CD4-positive, alpha-beta T cell (primary cell): Measurements from ENCODE around the gene STIM2. TPM values are rescaled to one million over a fixed set of nuclear protein-coding genes. Genes with fewer than 3 reads are reported as not detected.
"Not testable (repeated sequence)": the region's sequence is repeated elsewhere in the genome, so short reads cannot be mapped to it uniquely, and the experiment has no call there.

ENCODE experiments used
- ATAC-seq: fragments of 200-7000 bp; cut with Tn5 transposase; one replicate; pipeline ENCODE4 v1.10.0; 2022; ENCODE audit warnings: mild to moderate bottlenecking; ENCODE audit not compliant: poor library complexity
- CTCF ChIA-PET: fragments of 350-600 bp; sonication (Branson Sonifier 250); formaldehyde crosslinking; loops from one replicate; lab custom pipeline; 2021; ENCODE audit warnings: antibody characterized with exemption, inconsistent platforms; lab: Charles Lee
- POLR2A ChIA-PET: fragments of 350-600 bp; sonication (Branson Sonifier 250); formaldehyde crosslinking; loops from one replicate; lab custom pipeline; 2021; ENCODE audit warnings: antibody characterized with exemption, inconsistent platforms; lab: Charles Lee
- DNase-seq, 14 experiments: peaks; one replicate each; pipeline ENCODE4 v3.0.0-alpha.2; 2013 to 2020; ENCODE audit warnings: mixed read lengths in 2 of 14
- H3K27ac ChIP-seq, 2 donors: one replicate each; pipeline versions ENCODE4 v1.5.1 to v1.7.0; 2013; ENCODE audit warnings: low read length in 2 of 2, low read depth in 1 of 2, mild to moderate bottlenecking in 1 of 2
- H3K27me3 ChIP-seq, 2 experiments: 1 replicate in 1 of 2; 2 replicates in 1 of 2; pipeline versions ENCODE4 v1.6.1 to v1.7.0; 2013; ENCODE audit warnings: low read length in 2 of 2, control low read depth in 1 of 2, mild to moderate bottlenecking in 1 of 2, moderate library complexity in 1 of 2; ENCODE audit not compliant: insufficient read depth in 2 of 2, control insufficient read depth in 1 of 2
- H3K36me3 ChIP-seq: one replicate; pipeline ENCODE4 v1.6.1; 2013; ENCODE audit warnings: low read length, control low read depth; ENCODE audit not compliant: insufficient read depth
- H3K4me1 ChIP-seq: one replicate; pipeline ENCODE4 v1.6.1; 2013; ENCODE audit warnings: low read length, control low read depth; ENCODE audit not compliant: insufficient read depth
- H3K4me3 ChIP-seq: one replicate; pipeline ENCODE4 v1.5.1; 2013; ENCODE audit warnings: mild to moderate bottlenecking, low read length, moderate library complexity
- H3K9me3 ChIP-seq, 2 experiments: 1 replicate in 1 of 2; 2 replicates in 1 of 2; pipeline versions ENCODE4 v1.6.1 to v1.7.0; 2013; ENCODE audit warnings: low read length in 2 of 2, mild to moderate bottlenecking in 2 of 2, control low read depth in 1 of 2, moderate library complexity in 1 of 2; ENCODE audit not compliant: control insufficient read depth in 1 of 2, insufficient read depth in 1 of 2
- H3K27ac Mint-ChIP-seq: one replicate; pipeline ENCODE4 v1.8.0; 2020; ENCODE audit warnings: mixed read lengths
- H3K27me3 Mint-ChIP-seq: one replicate; pipeline ENCODE4 v1.8.0; 2021; ENCODE audit warnings: mixed read lengths
- H3K36me3 Mint-ChIP-seq: one replicate; pipeline ENCODE4 v1.8.0; 2021; ENCODE audit warnings: low read depth, mixed read lengths
- H3K4me1 Mint-ChIP-seq: one replicate; pipeline ENCODE4 v1.8.0; 2021; ENCODE audit warnings: low read depth, mixed read lengths
- H3K4me3 Mint-ChIP-seq: one replicate; pipeline ENCODE4 v1.8.0; 2020; ENCODE audit warnings: mild to moderate bottlenecking, mixed read lengths
- H3K9me3 Mint-ChIP-seq: one replicate; pipeline ENCODE4 v1.8.0; 2020; ENCODE audit warnings: mixed read lengths
- CTCF ChIP-seq: fragments of 200-600 bp; IDR thresholded peaks from one replicate; pipeline ENCODE4 v1.8.0; 2022; ENCODE audit warnings: antibody characterized with exemption, mild to moderate bottlenecking
- intact Hi-C, 2 experiments: fragments of 100-400 bp; cut with DNase I in 1 of 2; cut with micrococcal nuclease in 1 of 2; formaldehyde crosslinking; loops; one replicate each; pipeline versions ENCODE4 v1.15.1 to v1.9.0; 2023 to 2025; cut with DNase I, micrococcal nuclease
- total RNA-seq, 174 experiments: library from RNA in 2 of 174; stranded (reverse) in 2 of 174; gene quantifications; one replicate each; pipeline ENCODE4 v1.2.3 and lab custom pipeline; 2021 to 2026

Gene STIM2
- total RNA-seq, 2 experiments from 2014 or later: 53.7 to 54.9 TPM

DNA sequence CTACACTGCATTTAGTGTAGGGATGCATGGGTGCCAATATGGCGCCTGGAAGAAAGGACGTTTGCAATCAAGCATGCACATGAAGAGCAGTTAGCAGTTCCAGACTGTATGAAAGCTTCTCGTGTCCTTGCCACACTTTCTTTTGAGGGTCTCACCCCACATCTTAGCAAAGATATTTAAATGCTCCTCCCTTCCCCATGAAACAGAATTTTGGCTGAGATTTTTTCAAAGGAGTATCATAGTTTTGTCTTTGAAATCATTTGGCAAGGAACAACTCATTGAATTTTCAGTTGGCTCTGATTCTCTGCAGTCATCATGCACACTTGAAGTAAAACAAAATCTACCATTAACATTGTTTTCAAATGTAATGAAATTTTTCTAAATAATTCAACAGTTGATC lies 39.6 kb upstream of the STIM2 start:
- no peak for TF ChIP-seq CTCF
- H3K9me3 ChIP-seq: peaks cover 7 to 11% of the 10 kb centered on the region in 2 experiments
- no peak for ATAC-seq
- Mint-ChIP-seq H3K4me3 (no peak overlapping the region), H3K27ac (no peak overlapping the region), H3K4me1 (peaks cover 15% of the 10 kb centered on the region), H3K36me3 (peaks cover 5% of the 10 kb centered on the region), H3K27me3 (no peaks in the 10 kb centered on the region), H3K9me3 (peaks cover 10% of the 10 kb centered on the region)
- H3K27me3 ChIP-seq: no peaks in the 10 kb centered on the region
- no peak overlapping the region for H3K4me3 ChIP-seq
- DNase-seq: no peak
- no peak overlapping the region for H3K27ac ChIP-seq
- POLR2A ChIA-PET: no interaction called here
- intact Hi-C loops: no loop called here
- H3K4me1 ChIP-seq: peaks cover 17% of the 10 kb centered on the region
- CTCF ChIA-PET: no interaction called here
- H3K36me3 ChIP-seq: no peaks in the 10 kb centered on the region

GRCh38 chr4:26821677-26822503 lies 38.8 kb upstream of the STIM2 start:
- H3K27me3 Mint-ChIP-seq: no peaks in the 10 kb centered on the region
- H3K36me3 Mint-ChIP-seq: peaks cover 5% of the 10 kb centered on the region
- H3K4me1 ChIP-seq: peaks cover 17% of the 10 kb centered on the region
- H3K4me1 Mint-ChIP-seq: peaks cover 15% of the 10 kb centered on the region
- ChIA-PET POLR2A (interaction anchor here (0.6 to 1.4 kb wide), 3 partner anchors 8 to 38 kb away, joined by 3 to 4 read pairs (median 3); no protein-coding TSS in a partner anchor), CTCF (no interaction called here)
- H3K9me3 ChIP-seq: peaks cover 7 to 11% of the 10 kb centered on the region in 2 experiments
- DNase-seq: peak in 2 of 14 experiments; percentile 47 to 62
- ATAC-seq: no peak
- TF ChIP-seq CTCF: no peak
- no peaks in the 10 kb centered on the region for H3K27me3 ChIP-seq
- H3K27ac ChIP-seq: no peak overlapping the region
- H3K36me3 ChIP-seq: no peaks in the 10 kb centered on the region
- intact Hi-C loops: no loop called here
- H3K27ac Mint-ChIP-seq: no peak overlapping the region
- no peak overlapping the region for H3K4me3 ChIP-seq
- peaks cover 10% of the 10 kb centered on the region for H3K9me3 Mint-ChIP-seq
- no peak overlapping the region for H3K4me3 Mint-ChIP-seq

- POLR2A ChIA-PET: interaction anchor here (0.6 to 1.4 kb wide), 3 partner anchors 9 to 37 kb away, joined by 3 to 4 read pairs (median 3); no protein-coding TSS in a partner anchor
- no peak overlapping the region for H3K4me3 ChIP-seq
- ATAC-seq (peak; percentile 37), DNase-seq (peak in 4 of 14 experiments; percentile 8 to 49 (median 41))
- Mint-ChIP-seq H3K4me1 (peaks cover 15% of the 10 kb centered on the region), H3K36me3 (peaks cover 5% of the 10 kb centered on the region), H3K27ac (no peak overlapping the region), H3K4me3 (no peak overlapping the region), H3K27me3 (no peaks in the 10 kb centered on the region), H3K9me3 (peaks cover 10% of the 10 kb centered on the region)
- peaks cover 7 to 11% of the 10 kb centered on the region in 2 experiments for H3K9me3 ChIP-seq
- intact Hi-C loops: no loop called here
- CTCF ChIA-PET: no interaction called here
- no peak overlapping the region for H3K27ac ChIP-seq
- peaks cover 17% of the 10 kb centered on the region for H3K4me1 ChIP-seq
- no peak for TF ChIP-seq CTCF
- H3K36me3 ChIP-seq: no peaks in the 10 kb centered on the region
- H3K27me3 ChIP-seq: no peaks in the 10 kb centered on the region
Measured at GRCh38 chr4:26822546-26822945, 38.1 kb upstream of the STIM2 start.

GRCh38 chr4:26822974-26823373 lies 37.7 kb upstream of the STIM2 start:
- H3K4me3 Mint-ChIP-seq, ATAC-seq, H3K27me3 ChIP-seq, intact Hi-C loops, DNase-seq, H3K36me3 Mint-ChIP-seq, H3K4me3 ChIP-seq, H3K27ac ChIP-seq, H3K36me3 ChIP-seq, H3K27me3 Mint-ChIP-seq, H3K27ac Mint-ChIP-seq, CTCF ChIA-PET: not testable (repeated sequence)
- H3K4me1 Mint-ChIP-seq: peaks cover 15% of the 10 kb centered on the region
- POLR2A ChIA-PET: interaction anchor here (1.4 kb wide), 1 partner anchor 37 kb away, joined by 4 read pairs; no protein-coding TSS in a partner anchor
- Histone ChIP-seq H3K4me1 (peaks cover 17% of the 10 kb centered on the region), H3K9me3 (peaks cover 7 to 11% of the 10 kb centered on the region in 2 experiments)
- H3K9me3 Mint-ChIP-seq: peaks cover 10% of the 10 kb centered on the region
